K562 (cell line): ENCODE data around the gene CBFA2T2. TPM values are rescaled to one million over a fixed set of nuclear protein-coding genes. Genes with fewer than 3 reads are reported as not detected.

Experiments used
- ELF2 ChIP-seq: fragments of 250-450 bp; sonication (Bioruptor Pico); IDR thresholded peaks from 2 replicates; pipeline ENCODE4 v1.5.0; 2021; ENCODE audit warnings: mild to moderate bottlenecking
- GATAD2B ChIP-seq: fragments of 450-650 bp; IDR thresholded peaks from 2 replicates; pipeline ENCODE4 v1.6.1; 2017; ENCODE audit warnings: mild to moderate bottlenecking, borderline replicate concordance
- HMGN3 ChIP-seq: IDR thresholded peaks from 2 replicates; pipeline ENCODE4 v1.6.1; 2011; ENCODE audit warnings: borderline replicate concordance, low read depth, mild to moderate bottlenecking, mixed read lengths, low read length; ENCODE audit not compliant: insufficient read length; ENCODE audit errors: extremely low read depth
- HNRNPUL1 ChIP-seq: fragments of 200-400 bp; formaldehyde crosslinking; IDR thresholded peaks from 2 replicates; pipeline ENCODE4 v1.6.1; 2017; ENCODE audit warnings: low read length
- MBD2 ChIP-seq: sonication (generic); IDR thresholded peaks from 2 replicates; pipeline ENCODE4 v1.6.1; 2016; ENCODE audit warnings: low read depth, borderline replicate concordance
- MGA ChIP-seq: fragments of 450-650 bp; IDR thresholded peaks from 2 replicates; pipeline ENCODE4 v1.6.1; 2016; ENCODE audit warnings: mild to moderate bottlenecking, moderate library complexity
- MYNN ChIP-seq, 2 experiments: sonication (generic); formaldehyde crosslinking in 1 of 2; IDR thresholded peaks; 2 replicates each; pipeline versions ENCODE4 v1.5.0 to v1.6.1; 2016 to 2020; ENCODE audit warnings: antibody characterized with exemption in 1 of 2, missing genetic modification reagents in 1 of 2
- POLR3A ChIP-seq: IDR thresholded peaks from 2 replicates; pipeline ENCODE4 v1.6.1; 2011; ENCODE audit warnings: borderline replicate concordance, mild to moderate bottlenecking, moderate library complexity; ENCODE audit not compliant: insufficient read length, insufficient read depth; ENCODE audit errors: extremely low read depth
- TCF7 ChIP-seq: sonication (generic); IDR thresholded peaks from 2 replicates; pipeline ENCODE4 v1.6.1; 2016; ENCODE audit warnings: antibody characterized with exemption, borderline replicate concordance
- THRAP3 ChIP-seq: fragments of 450-650 bp; IDR thresholded peaks from 2 replicates; pipeline ENCODE4 v1.6.1; 2016; ENCODE audit warnings: mild to moderate bottlenecking, inconsistent platforms, borderline replicate concordance
- ZNF24 ChIP-seq: fragments of 450-650 bp; IDR thresholded peaks from 2 replicates; pipeline ENCODE4 v1.6.1; 2016
- polyA plus RNA-seq, 8 experiments: library from polyadenylated mRNA; depleted of rRNA in 4 of 8; stranded (reverse) in 5 of 8; unstranded in 3 of 8; fragments of >200 nt; fragmentation: Nextera tagmentation in 2 of 8; fragmentation: Illumina TruSeq in 1 of 8; extraction: Ambion mirVana in 2 of 8; extraction: Trizol in 1 of 8; gene quantifications; 2 replicates each; pipeline versions ENCODE4 v1.2.1 to v1.2.3, GENCODE V29; 2011 to 2014; ENCODE audit warnings: inconsistent platforms in 1 of 8, missing spikeins in 1 of 8
- total RNA-seq, 7 experiments: library from RNA; depleted of rRNA in 6 of 7; stranded (reverse); fragments of >200 nt in 6 of 7; fragmentation: Illumina TruSeq in 2 of 7; extraction: Trizol in 2 of 7; gene quantifications; 2 replicates each; pipeline versions ENCODE4 v1.2.1 to v1.2.3, GENCODE V29; 2011 to 2021; ENCODE audit warnings: low replicate concordance in 1 of 7
- TF ChIP-seq, protein P1 (sequence below): fragments of 450-650 bp; IDR thresholded peaks from 2 replicates; pipeline ENCODE4 v1.7.0; 2016; ENCODE audit warnings: borderline replicate concordance
- TF ChIP-seq, protein P2 (sequence below): fragments of 250-450 bp; sonication (Bioruptor Pico); IDR thresholded peaks from 2 replicates; pipeline ENCODE4 v1.8.0; 2022; ENCODE audit warnings: inconsistent platforms

The CBFA2T2 gene
- total and polyA plus RNA-seq, 9 of the 15 experiments (the other 6 are each of a cell fraction or from before 2014, with no cell fraction given), result 0.27 to 9.6 (median 5.8) TPM

DNA sequence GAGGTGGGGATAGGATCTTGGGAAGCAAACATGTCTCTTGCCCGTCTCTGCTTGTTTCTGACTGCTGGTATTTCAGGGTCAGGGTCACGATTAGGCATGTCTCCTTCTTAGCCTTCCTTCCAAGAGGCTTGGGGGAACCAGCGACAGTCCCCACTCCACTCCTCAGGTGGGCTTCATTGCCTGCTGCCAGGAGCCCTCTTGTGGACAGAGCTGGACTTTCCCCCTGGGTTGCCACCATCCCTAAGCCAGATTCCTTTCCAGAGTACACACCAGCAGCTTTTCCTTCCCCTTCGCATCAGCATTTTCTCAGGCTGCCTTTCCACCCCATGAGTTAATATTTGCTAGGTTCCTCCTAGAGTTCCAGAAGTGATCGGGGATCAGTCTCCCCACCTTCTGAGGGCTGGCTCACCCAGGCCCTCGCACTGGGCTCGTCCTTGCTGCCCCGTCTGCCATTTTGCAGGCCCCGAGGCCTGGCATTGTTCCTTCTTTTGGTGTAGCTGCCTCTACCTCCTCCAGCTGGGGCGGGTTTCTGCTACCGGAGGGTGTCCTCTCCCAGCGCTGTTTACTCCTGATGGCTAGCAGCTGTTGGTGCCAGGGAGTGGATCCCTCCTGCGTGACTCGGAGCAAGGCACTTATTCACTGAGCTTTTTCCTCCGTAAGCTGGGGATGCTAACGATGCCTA is 163.5 kb downstream of the CBFA2T2 start (continued):
- TF ChIP-seq MGA (no peak), HMGN3 (peak; percentile 23), MYNN (IDR thresholded peaks at IDR 0.05) (peak; percentile 46; the same call in 1 of the 2 replicates), MYNN (CRISPR knock-in tag; IDR thresholded peaks at IDR 0.05) (no peak), THRAP3 (no peak), MBD2 (no peak), POLR3A (no peak), TCF7 (no peak), ZNF24 (no peak), HNRNPUL1 (no peak), GATAD2B (no peak), ELF2 (CRISPR knock-in tag) (no peak)
- TF ChIP-seq, protein P1, sequence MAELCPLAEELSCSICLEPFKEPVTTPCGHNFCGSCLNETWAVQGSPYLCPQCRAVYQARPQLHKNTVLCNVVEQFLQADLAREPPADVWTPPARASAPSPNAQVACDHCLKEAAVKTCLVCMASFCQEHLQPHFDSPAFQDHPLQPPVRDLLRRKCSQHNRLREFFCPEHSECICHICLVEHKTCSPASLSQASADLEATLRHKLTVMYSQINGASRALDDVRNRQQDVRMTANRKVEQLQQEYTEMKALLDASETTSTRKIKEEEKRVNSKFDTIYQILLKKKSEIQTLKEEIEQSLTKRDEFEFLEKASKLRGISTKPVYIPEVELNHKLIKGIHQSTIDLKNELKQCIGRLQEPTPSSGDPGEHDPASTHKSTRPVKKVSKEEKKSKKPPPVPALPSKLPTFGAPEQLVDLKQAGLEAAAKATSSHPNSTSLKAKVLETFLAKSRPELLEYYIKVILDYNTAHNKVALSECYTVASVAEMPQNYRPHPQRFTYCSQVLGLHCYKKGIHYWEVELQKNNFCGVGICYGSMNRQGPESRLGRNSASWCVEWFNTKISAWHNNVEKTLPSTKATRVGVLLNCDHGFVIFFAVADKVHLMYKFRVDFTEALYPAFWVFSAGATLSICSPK, result no peak
- TF ChIP-seq, protein P2, sequence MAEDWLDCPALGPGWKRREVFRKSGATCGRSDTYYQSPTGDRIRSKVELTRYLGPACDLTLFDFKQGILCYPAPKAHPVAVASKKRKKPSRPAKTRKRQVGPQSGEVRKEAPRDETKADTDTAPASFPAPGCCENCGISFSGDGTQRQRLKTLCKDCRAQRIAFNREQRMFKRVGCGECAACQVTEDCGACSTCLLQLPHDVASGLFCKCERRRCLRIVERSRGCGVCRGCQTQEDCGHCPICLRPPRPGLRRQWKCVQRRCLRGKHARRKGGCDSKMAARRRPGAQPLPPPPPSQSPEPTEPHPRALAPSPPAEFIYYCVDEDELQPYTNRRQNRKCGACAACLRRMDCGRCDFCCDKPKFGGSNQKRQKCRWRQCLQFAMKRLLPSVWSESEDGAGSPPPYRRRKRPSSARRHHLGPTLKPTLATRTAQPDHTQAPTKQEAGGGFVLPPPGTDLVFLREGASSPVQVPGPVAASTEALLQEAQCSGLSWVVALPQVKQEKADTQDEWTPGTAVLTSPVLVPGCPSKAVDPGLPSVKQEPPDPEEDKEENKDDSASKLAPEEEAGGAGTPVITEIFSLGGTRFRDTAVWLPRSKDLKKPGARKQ (CRISPR knock-in tag), result no peak
